WERI-Rb-1 (cell line): Measurements from ENCODE around the gene SPAG6.

Experiments
- DNase-seq: peaks from one replicate; pipeline ENCODE4 v3.0.0-alpha.2; 2020
- H3K27ac ChIP-seq: fragments of 250-450 bp; sonication (Bioruptor Pico); 2 replicates; pipeline ENCODE4 v1.5.1; 2020; ENCODE audit warnings: mild to moderate bottlenecking, moderate library complexity
- H3K27me3 ChIP-seq: fragments of 250-450 bp; sonication (Bioruptor Pico); 2 replicates; pipeline ENCODE4 v1.5.1; 2021; ENCODE audit warnings: mild to moderate bottlenecking, low read depth, moderate library complexity; ENCODE audit not compliant: insufficient read depth, severe bottlenecking
- H3K36me3 ChIP-seq: fragments of 250-450 bp; sonication (Bioruptor Pico); 2 replicates; pipeline ENCODE4 v1.5.1; 2020; ENCODE audit warnings: mild to moderate bottlenecking, moderate library complexity
- H3K4me3 ChIP-seq: 2 replicates; pipeline ENCODE4 v1.5.1; 2011; ENCODE audit warnings: low read depth, mild to moderate bottlenecking, control low read depth, low read length
- H3K9me3 ChIP-seq: fragments of 250-450 bp; sonication (Bioruptor Pico); 2 replicates; pipeline ENCODE4 v1.5.1; 2021; ENCODE audit warnings: mild to moderate bottlenecking, moderate library complexity; ENCODE audit not compliant: severe bottlenecking
- CTCF ChIP-seq: IDR thresholded peaks from 2 replicates; pipeline ENCODE4 v1.5.1; 2011; ENCODE audit warnings: low read depth, mild to moderate bottlenecking, control low read depth, inconsistent platforms, low read length

Gene SPAG6

DNA sequence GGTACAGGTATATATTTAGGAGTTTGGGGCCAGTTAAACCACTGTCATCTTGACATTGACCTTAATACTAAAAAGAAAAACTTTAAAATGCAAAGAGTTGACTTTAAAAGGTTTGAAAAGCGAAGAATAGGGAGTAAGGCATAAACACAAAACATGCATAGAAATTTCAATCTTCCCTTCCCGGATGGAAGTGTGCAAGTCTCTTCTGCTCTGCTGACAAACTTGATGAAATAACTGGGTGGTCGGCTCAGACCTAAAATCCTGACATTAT is 3.4 kb upstream of the SPAG6 start:
- Histone ChIP-seq H3K9me3 (no peaks in the 10 kb centered on the region), H3K36me3 (no peaks in the 10 kb centered on the region), H3K4me3 (no peak overlapping the region), H3K27ac (no peak overlapping the region), H3K27me3 (no peaks in the 10 kb centered on the region)
- TF ChIP-seq CTCF: no peak
- no peak for DNase-seq

DNA sequence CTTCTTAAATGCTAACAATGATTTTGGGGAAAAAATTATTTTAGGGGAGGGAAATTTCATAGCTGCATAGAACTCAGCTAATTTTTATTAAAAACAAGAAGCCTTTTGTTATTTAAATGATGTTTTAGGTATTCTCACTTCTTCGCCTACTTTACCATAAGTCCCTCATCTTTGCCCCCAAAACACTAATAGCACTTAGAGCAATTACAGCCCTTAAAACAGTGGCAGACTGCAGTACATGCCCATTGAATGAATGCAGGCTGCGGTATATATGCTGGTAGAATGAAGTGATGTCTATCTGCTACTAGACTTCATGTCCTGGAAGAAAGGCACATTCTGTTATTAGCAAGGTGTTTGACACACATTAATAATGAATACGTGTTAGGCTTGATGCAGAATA is 2.9 kb upstream of the SPAG6 start:
- Histone ChIP-seq H3K9me3 (no peaks in the 10 kb centered on the region), H3K27me3 (no peaks in the 10 kb centered on the region), H3K27ac (no peak overlapping the region), H3K4me3 (no peak overlapping the region), H3K36me3 (no peaks in the 10 kb centered on the region)
- TF ChIP-seq CTCF: no peak
- no peak for DNase-seq

GRCh38 chr10:22343731-22344130 is 1.6 kb upstream of the SPAG6 start:
- Histone ChIP-seq H3K27ac (no peak overlapping the region), H3K9me3 (no peaks in the 10 kb centered on the region), H3K4me3 (no peak overlapping the region), H3K36me3 (no peaks in the 10 kb centered on the region), H3K27me3 (no peaks in the 10 kb centered on the region)
- TF ChIP-seq CTCF: no peak
- DNase-seq: no peak

GRCh38 chr10:22344249-22344648 is 1.0 kb upstream of the SPAG6 start:
- no peak for TF ChIP-seq CTCF
- Histone ChIP-seq H3K27me3 (no peaks in the 10 kb centered on the region), H3K4me3 (no peak overlapping the region), H3K27ac (no peak overlapping the region), H3K36me3 (no peaks in the 10 kb centered on the region), H3K9me3 (no peaks in the 10 kb centered on the region)
- DNase-seq: no peak

DNA sequence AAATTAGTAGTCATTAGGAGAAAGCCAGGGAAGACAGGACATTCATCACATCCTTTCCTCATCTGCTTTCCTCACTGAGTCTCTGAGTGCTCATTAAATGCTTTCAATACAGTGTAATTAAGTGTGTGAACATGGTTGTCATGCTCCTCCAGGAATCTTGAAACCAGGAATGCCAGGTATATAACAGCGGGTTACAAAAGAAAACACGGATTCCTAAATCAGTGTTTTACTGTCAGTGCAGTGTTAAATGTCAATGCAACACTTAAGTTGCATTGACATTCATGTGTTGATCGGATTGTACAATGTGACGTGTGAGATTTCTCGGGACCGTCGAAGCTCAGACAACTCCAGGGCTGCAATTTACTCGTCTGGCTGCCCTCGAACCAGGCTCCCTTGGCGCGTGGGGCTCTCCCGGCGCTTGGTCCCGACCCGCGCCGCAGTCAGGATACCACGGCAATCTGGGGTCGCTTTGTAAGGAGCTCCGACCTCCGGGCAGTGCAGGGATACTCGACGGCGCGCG is 455 bp upstream of the SPAG6 start:
- Histone ChIP-seq H3K9me3 (no peaks in the 10 kb centered on the region), H3K4me3 (peak overlapping the region; percentile 29; the same call in 1 of the 2 replicates), H3K27me3 (no peaks in the 10 kb centered on the region), H3K36me3 (no peaks in the 10 kb centered on the region), H3K27ac (no peak overlapping the region)
- no peak for TF ChIP-seq CTCF
- no peak for DNase-seq

- H3K27me3 ChIP-seq: no peaks in the 10 kb centered on the region
- no peaks in the 10 kb centered on the region for H3K9me3 ChIP-seq
- no peaks in the 10 kb centered on the region for H3K36me3 ChIP-seq
- TF ChIP-seq CTCF: no peak
- no peak for DNase-seq
- H3K27ac ChIP-seq: no peak overlapping the region
- H3K4me3 ChIP-seq: no peak overlapping the region
Measured at GRCh38 chr10:22346096-22346661, 883 bp downstream of the SPAG6 start.
